ENCODE results near the gene ATF7. TPM values are rescaled to one million over a fixed set of nuclear protein-coding genes. Genes with fewer than 3 reads are reported as not detected.

Gene ATF7
- total RNA-seq, 4 donors from 2014 or later, result 22.5 to 38.3 (median 29.9) TPM

- ATAC-seq (ENCODE audit: low FRiP score) (no peak), DNase-seq (ENCODE audit: low spot score) (no peak)
Measured at GRCh38 chr12:53664191-53664590, 38.0 kb upstream of the ATF7 start.

GRCh38 chr12:53660041-53660440 is 33.9 kb upstream of the ATF7 start:
- DNase-seq (ENCODE audit: low spot score) (no peak), ATAC-seq (ENCODE audit: low FRiP score) (no peak)
- TF ChIP-seq CTCF (IDR thresholded peaks at IDR 0.05), result no peak

More at GRCh38 chr12:53664191-53664590, 38.0 kb upstream of the ATF7 start:
- no peak for TF ChIP-seq CTCF (IDR thresholded peaks at IDR 0.05)

- DNase-seq (ENCODE audit: low spot score) (no peak), ATAC-seq (ENCODE audit: low FRiP score) (no peak)
- TF ChIP-seq CTCF (IDR thresholded peaks at IDR 0.05), result no peak
Measured at GRCh38 chr12:53659571-53659981, 33.4 kb upstream of the ATF7 start.

GRCh38 chr12:53659011-53659551 is 32.9 kb upstream of the ATF7 start:
- no peak for ATAC-seq (ENCODE audit: low FRiP score)
- TF ChIP-seq CTCF (IDR thresholded peaks at IDR 0.05), result no peak
- DNase-seq (ENCODE audit: low spot score), result no peak

GRCh38 chr12:53657041-53657440 is 30.9 kb upstream of the ATF7 start:
- TF ChIP-seq CTCF (IDR thresholded peaks at IDR 0.05), result no peak
- ATAC-seq (ENCODE audit: low FRiP score) (no peak), DNase-seq (ENCODE audit: low spot score) (no peak)

GRCh38 chr12:53653595-53653994 is 27.4 kb upstream of the ATF7 start:
- ATAC-seq (ENCODE audit: low FRiP score), result no peak
- DNase-seq (ENCODE audit: low spot score), result no peak
- no peak for TF ChIP-seq CTCF (IDR thresholded peaks at IDR 0.05)

- ATAC-seq (ENCODE audit: low FRiP score) (no peak), DNase-seq (ENCODE audit: low spot score) (no peak)
- TF ChIP-seq CTCF (IDR thresholded peaks at IDR 0.05), result no peak
Measured at GRCh38 chr12:53652366-53652765, 26.2 kb upstream of the ATF7 start.
